Common myeloid progenitor, CD34-positive (primary cell): ENCODE data around the gene DUSP16.

Experiments used
- CTCF ChIA-PET: fragments of 350-600 bp; sonication (Branson Sonifier 250); formaldehyde crosslinking; loops from one replicate; lab custom pipeline; 2021; ENCODE audit warnings: antibody characterized with exemption; lab: Charles Lee
- POLR2A ChIA-PET: fragments of 350-600 bp; sonication (Branson Sonifier 250); formaldehyde crosslinking; loops from one replicate; lab custom pipeline; 2021; ENCODE audit warnings: antibody characterized with exemption; lab: Charles Lee
- DNase-seq, 3 donors: peaks; one replicate each; pipeline versions ENCODE4 v3.0.0 to v3.0.0-alpha.2; 2013
- H3K27ac ChIP-seq, 2 experiments: 1 replicate in 1 of 2; 2 replicates in 1 of 2; pipeline ENCODE4 v1.7.0; 2013; ENCODE audit warnings: inconsistent platforms in 2 of 2, low read length in 2 of 2, mild to moderate bottlenecking in 2 of 2, low read depth in 1 of 2, moderate library complexity in 1 of 2; ENCODE audit not compliant: severe bottlenecking in 2 of 2, insufficient read depth in 1 of 2, poor library complexity in 1 of 2
- H3K27me3 ChIP-seq, 5 experiments: replicated peaks in 2 of 5; 1 replicate in 3 of 5; 2 replicates in 2 of 5; pipeline versions ENCODE4 v1.6.1 to v1.7.0; 2013; ENCODE audit warnings: low read length in 4 of 5, mild to moderate bottlenecking in 2 of 5, moderate library complexity in 2 of 5, inconsistent platforms in 1 of 5; ENCODE audit not compliant: insufficient read depth in 5 of 5, control insufficient read depth in 4 of 5
- H3K36me3 ChIP-seq, 4 experiments: 1 replicate in 2 of 4; 2 replicates in 2 of 4; pipeline versions ENCODE4 v1.6.1 to v1.7.0; 2013; ENCODE audit warnings: low read length in 3 of 4, control low read depth in 1 of 4, mild to moderate bottlenecking in 1 of 4; ENCODE audit not compliant: control insufficient read depth in 4 of 4, insufficient read depth in 4 of 4
- H3K4me1 ChIP-seq, 4 experiments: 1 replicate in 3 of 4; 2 replicates in 1 of 4; pipeline versions ENCODE4 v1.6.1 to v1.7.1; 2013; ENCODE audit warnings: low read length in 3 of 4, mild to moderate bottlenecking in 3 of 4, control low read depth in 1 of 4, inconsistent platforms in 1 of 4, moderate library complexity in 1 of 4; ENCODE audit not compliant: control insufficient read depth in 4 of 4, insufficient read depth in 4 of 4; ENCODE audit errors: control extremely low read depth in 1 of 4
- H3K4me3 ChIP-seq, 7 experiments: 1 replicate in 4 of 7; 2 replicates in 3 of 7; pipeline versions ENCODE4 v1.5.1 to v1.7.0; 2013; ENCODE audit warnings: mild to moderate bottlenecking in 7 of 7, low read length in 6 of 7, moderate library complexity in 6 of 7, inconsistent platforms in 2 of 7, low read depth in 2 of 7, control low read depth in 1 of 7; ENCODE audit not compliant: insufficient read depth in 4 of 7, control insufficient read depth in 1 of 7; ENCODE audit errors: extremely low read depth in 1 of 7
- H3K9me3 ChIP-seq, 5 experiments: 1 replicate in 4 of 5; 2 replicates in 1 of 5; pipeline versions ENCODE4 v1.6.1 to v1.7.1; 2013; ENCODE audit warnings: low read length in 4 of 5, mild to moderate bottlenecking in 2 of 5, inconsistent platforms in 1 of 5, low read depth in 1 of 5, moderate library complexity in 1 of 5; ENCODE audit not compliant: control insufficient read depth in 4 of 5, insufficient read depth in 2 of 5; ENCODE audit errors: control extremely low read depth in 1 of 5
- WGBS: methylation state at CpG from one replicate; pipeline ENCODE4 v1.1.5; 2013; ENCODE audit not compliant: insufficient coverage; 5-methylcytosine and 5-hydroxymethylcytosine counted together

Gene DUSP16

DNA sequence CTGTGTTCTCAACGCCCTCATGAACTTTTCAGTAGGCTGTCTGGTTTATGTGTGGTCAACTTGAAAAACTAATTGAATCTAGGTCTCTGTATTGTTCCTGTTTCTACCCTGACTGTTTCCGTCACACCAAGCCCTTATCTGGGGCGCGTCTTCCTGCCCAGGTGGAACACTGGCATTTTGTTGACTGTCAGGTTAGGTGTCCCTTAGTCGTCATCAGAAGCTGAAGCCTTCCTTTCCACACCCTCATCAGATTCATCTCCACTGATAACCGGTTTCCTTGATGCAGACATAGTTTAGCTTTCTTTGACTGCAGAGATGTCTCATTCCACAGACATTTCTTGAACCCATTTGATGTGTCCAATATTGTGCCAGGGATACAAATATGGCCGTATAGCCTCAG lies 96.5 kb downstream of the DUSP16 start:
- peak in 1 of 3 donors; percentile 28 for DNase-seq
- Histone ChIP-seq H3K4me3 (no peak overlapping the region), H3K4me1 (no peaks in the 10 kb centered on the region), H3K9me3 (no peaks in the 10 kb centered on the region), H3K27me3 (no peaks in the 10 kb centered on the region), H3K36me3 (peaks cover 0 to 18% (median 9%) of the 10 kb centered on the region in 4 experiments), H3K27ac (no peak overlapping the region)
- POLR2A ChIA-PET: interaction anchor here (0.5 kb wide), 1 partner anchor 22 kb away, joined by 3 read pairs; no protein-coding TSS in a partner anchor
- WGBS: 84% methylated on average over 6 of the region's 7 CpGs
- CTCF ChIA-PET: interaction anchor here (0.7 to 1.6 kb wide), 3 partner anchors 9 to 16 kb away, joined by 3 to 5 read pairs (median 3); no protein-coding TSS in a partner anchor

DNA sequence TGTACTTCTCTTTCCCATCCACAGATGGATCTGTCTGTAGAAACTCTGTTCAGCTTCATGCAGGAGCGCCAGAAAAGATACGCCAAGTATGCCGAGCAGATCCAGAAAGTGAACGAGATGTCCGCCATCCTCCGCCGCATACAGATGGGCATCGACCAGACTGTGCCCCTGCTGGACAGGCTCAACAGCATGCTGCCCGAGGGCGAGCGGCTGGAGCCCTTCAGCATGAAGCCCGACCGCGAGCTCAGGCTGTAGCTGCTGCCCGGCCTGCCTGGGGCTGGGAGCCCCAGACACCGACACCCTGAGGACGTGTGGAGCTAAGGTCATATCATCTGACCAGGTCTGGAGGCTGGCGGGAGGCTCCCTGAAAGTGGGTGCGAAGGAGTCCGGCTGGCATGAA lies 97.1 kb downstream of the DUSP16 start:
- Histone ChIP-seq H3K27me3 (no peaks in the 10 kb centered on the region), H3K4me3 (no peak overlapping the region), H3K36me3 (peaks cover 0 to 18% (median 9%) of the 10 kb centered on the region in 4 experiments), H3K4me1 (no peaks in the 10 kb centered on the region), H3K27ac (no peak overlapping the region), H3K9me3 (no peaks in the 10 kb centered on the region)
- no peak for DNase-seq
- ChIA-PET CTCF (interaction anchor here (1.6 kb wide), 1 partner anchor 9 kb away, joined by 5 read pairs; no protein-coding TSS in a partner anchor), POLR2A (no interaction called here)
- WGBS: 96% methylated on average over 20 of the region's 20 CpGs

DNA sequence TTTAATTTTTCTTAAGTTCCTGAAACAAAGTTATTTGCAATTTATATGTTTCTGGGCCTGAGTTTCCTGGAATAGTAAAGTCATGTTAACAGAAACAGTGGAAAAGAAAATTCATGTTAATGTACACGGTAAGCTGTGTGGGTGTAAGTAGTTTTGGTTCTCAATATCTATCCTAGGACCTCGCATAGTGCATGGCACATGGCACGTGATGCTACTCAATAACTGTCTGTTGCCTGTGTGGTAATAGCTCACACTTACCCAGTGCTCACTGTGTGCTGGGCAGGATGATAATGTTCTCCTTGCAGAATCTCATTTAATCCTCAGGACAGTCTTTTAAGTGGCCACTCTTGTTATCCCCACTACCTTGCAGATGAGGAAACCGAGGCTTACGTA lies 100.7 kb downstream of the DUSP16 start:
- Histone ChIP-seq H3K36me3 (peaks cover 0 to 8% (median 2%) of the 10 kb centered on the region in 4 experiments), H3K27me3 (no peaks in the 10 kb centered on the region), H3K4me3 (no peak overlapping the region), H3K27ac (no peak overlapping the region), H3K4me1 (no peaks in the 10 kb centered on the region), H3K9me3 (no peaks in the 10 kb centered on the region)
- POLR2A ChIA-PET: no interaction called here
- 90% methylated on average over 5 of the region's 5 CpGs for WGBS
- CTCF ChIA-PET: interaction anchor here (1.1 kb wide), 1 partner anchor 9 kb away, joined by 3 read pairs; no protein-coding TSS in a partner anchor
- DNase-seq: no peak

DNA sequence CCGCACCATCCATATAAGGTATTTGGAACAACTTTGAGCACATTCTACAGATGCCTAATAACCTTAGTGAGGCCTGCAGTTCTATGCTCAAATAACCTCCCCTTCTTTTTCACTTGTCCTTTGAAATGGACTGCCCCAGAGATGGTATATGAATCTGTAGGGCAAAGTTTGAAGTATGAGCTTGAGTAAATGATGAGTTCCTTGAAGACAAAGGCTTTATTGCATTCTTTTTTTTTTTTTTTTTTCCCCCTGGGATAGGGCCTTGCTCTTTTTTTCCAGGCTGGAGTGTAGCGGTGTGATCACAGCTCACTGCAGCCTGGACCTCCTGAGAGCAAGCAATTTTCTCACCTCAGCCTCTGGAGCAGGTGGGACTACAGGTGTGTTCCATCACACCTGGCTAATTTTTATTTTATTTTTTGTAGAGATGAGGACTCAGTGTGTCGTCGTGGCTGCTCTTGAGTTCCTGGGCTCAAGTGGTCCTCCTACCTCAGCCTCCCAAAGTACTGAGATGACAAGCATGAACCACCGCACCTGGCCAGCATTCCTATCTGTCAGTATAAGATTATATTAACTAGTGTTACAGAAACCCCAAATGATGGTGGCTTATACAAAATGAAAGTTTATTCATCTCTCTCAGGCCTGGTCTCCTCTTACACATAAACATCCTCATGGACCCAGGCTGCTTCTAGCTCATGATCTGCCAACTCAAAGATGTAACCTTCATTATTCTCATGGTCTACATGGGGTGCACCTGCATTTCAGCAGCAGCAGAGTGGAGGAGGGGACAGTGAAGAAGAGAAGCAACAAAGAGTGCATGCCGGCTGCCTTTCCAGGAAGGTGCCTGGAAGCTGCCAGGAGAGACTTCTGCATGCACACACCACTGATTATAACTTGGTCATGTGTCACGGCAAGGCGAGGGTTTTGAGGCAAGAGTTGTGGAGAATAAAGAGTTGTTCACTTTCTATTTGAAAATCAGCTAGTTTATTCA lies 101.4 kb downstream of the DUSP16 start:
- H3K4me3 ChIP-seq: no peak overlapping the region
- POLR2A ChIA-PET: no interaction called here
- H3K9me3 ChIP-seq: no peaks in the 10 kb centered on the region
- H3K36me3 ChIP-seq: peaks cover 0 to 7% (median 2%) of the 10 kb centered on the region in 4 experiments
- H3K4me1 ChIP-seq: peaks cover 0 to 2% (median 0%) of the 10 kb centered on the region in 4 experiments
- no peak overlapping the region for H3K27ac ChIP-seq
- H3K27me3 ChIP-seq: no peaks in the 10 kb centered on the region
- DNase-seq: no peak
- 80% methylated on average over 1 of the region's 8 CpGs for WGBS
- CTCF ChIA-PET: interaction anchor here (1.1 kb wide), 1 partner anchor 9 kb away, joined by 3 read pairs; no protein-coding TSS in a partner anchor

DNA sequence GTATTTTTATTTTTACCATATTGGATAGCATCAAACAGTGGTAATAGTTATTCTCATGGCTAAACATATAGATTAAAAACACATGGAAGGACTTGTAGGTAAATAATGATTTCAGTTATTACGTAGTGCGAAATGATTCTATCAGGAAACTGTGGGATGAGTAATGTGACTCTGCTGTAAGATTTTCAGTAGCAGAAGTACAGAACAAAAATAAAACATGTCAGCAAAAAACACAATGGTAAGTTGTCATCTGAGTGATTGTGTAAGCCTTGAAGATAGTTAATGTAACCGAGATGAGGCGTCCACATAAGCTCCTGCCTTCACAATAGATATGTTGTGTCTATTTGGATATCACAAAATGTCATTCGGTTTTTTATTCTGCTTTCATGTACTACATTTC lies 106.0 kb downstream of the DUSP16 start:
- WGBS: no CpG with 5 or more reads among the region's 5 CpGs
- H3K36me3 ChIP-seq: no peaks in the 10 kb centered on the region
- CTCF ChIA-PET: interaction anchor here (1.4 to 4.0 kb wide), 2 partner anchors 10 to 15 kb away, joined by 3 to 10 read pairs; no protein-coding TSS in a partner anchor
- no peaks in the 10 kb centered on the region for H3K9me3 ChIP-seq
- peak in 2 of 3 donors; percentile 10 to 22 for DNase-seq
- POLR2A ChIA-PET: no interaction called here
- no peak overlapping the region for H3K4me3 ChIP-seq
- H3K27ac ChIP-seq: no peak overlapping the region
- H3K27me3 ChIP-seq: no peaks in the 10 kb centered on the region
- peaks cover 0 to 2% (median 0%) of the 10 kb centered on the region in 4 experiments for H3K4me1 ChIP-seq

DNA sequence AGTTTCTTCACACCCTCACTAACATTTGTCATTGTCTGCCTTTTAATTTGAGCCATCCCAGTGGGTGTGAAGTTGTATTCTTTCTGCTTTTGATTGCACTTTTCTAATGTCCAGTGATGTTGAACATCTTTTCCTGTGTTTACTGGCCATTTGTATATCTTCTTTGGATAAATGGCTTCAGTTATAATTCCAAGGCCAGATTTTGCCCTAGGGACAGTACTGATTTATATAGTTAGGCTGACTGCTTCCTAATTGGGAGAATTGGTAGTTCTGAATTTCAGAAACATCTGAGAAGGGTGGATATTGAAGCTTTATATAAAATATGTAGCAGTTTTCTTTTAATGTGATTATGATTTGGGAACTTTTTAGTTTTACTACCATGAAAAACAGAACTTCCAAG lies 108.3 kb downstream of the DUSP16 start:
- CTCF ChIA-PET: interaction anchor here (1.1 to 4.0 kb wide), 2 partner anchors 13 to 14 kb away, joined by 3 to 10 read pairs; no protein-coding TSS in a partner anchor

More for the DNA sequence above, 108.3 kb downstream of the DUSP16 start:
- Histone ChIP-seq H3K27ac (no peak overlapping the region), H3K36me3 (peaks cover 0 to 3% (median 0%) of the 10 kb centered on the region in 4 experiments), H3K9me3 (no peaks in the 10 kb centered on the region), H3K27me3 (no peaks in the 10 kb centered on the region), H3K4me3 (no peak overlapping the region), H3K4me1 (peaks cover 0 to 2% (median 0%) of the 10 kb centered on the region in 4 experiments)
- no peak for DNase-seq
- POLR2A ChIA-PET: no interaction called here
